ENCODE data around the gene ROGDI.

The ROGDI gene

GRCh38 chr16:4765511-4766474, 36.6 kb downstream of the ROGDI start:
- no peak for DNase-seq (ENCODE audit: low spot score)

GRCh38 chr16:4763791-4764190, 38.6 kb downstream of the ROGDI start:
- DNase-seq (ENCODE audit: low spot score) = no peak

- DNase-seq (ENCODE audit: low spot score) = no peak
Observed at GRCh38 chr16:4762205-4762604, 40.2 kb downstream of the ROGDI start.

DNA sequence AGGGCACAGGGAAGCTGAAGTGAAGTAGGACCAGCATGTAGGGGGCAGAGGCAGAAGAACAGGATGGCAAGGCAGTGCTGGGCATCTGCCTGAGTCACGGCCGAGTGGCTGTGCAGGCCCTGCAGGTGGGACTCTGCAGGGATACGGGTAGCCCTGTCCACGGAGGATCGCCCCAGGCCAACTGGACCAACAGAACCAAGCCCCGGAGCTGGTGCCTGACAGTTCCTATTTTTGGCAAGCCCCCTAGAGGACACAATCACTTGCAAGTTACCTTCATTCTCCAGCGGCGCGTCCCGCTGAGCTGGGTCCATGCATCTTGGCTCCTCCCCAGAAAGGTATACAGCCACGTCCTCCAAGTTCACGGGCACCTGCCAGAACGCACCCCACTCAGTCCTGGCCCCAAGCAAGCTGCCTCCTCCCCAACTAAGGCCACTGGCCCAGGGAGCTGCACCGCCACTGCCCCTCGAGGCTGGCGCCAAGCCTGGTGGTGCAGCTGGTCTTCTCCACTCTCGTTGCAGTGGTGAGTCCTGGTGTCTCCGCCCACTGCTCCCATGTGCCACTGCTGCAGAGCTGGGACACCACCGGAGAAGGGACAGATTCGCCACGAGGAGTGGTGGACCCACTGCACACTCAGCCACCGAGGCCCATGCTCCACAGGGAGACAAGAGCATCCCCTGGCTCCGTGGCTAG, 42.1 kb downstream of the ROGDI start:
- no peak for DNase-seq (ENCODE audit: low spot score)

GRCh38 chr16:4755687-4756086, 46.7 kb downstream of the ROGDI start:
- no peak for DNase-seq (ENCODE audit: low spot score)

GRCh38 chr16:4754865-4755264, 47.6 kb downstream of the ROGDI start:
- DNase-seq (ENCODE audit: low spot score) = no peak

GRCh38 chr16:4753227-4753626, 49.2 kb downstream of the ROGDI start:
- no peak for DNase-seq (ENCODE audit: low spot score)

DNA sequence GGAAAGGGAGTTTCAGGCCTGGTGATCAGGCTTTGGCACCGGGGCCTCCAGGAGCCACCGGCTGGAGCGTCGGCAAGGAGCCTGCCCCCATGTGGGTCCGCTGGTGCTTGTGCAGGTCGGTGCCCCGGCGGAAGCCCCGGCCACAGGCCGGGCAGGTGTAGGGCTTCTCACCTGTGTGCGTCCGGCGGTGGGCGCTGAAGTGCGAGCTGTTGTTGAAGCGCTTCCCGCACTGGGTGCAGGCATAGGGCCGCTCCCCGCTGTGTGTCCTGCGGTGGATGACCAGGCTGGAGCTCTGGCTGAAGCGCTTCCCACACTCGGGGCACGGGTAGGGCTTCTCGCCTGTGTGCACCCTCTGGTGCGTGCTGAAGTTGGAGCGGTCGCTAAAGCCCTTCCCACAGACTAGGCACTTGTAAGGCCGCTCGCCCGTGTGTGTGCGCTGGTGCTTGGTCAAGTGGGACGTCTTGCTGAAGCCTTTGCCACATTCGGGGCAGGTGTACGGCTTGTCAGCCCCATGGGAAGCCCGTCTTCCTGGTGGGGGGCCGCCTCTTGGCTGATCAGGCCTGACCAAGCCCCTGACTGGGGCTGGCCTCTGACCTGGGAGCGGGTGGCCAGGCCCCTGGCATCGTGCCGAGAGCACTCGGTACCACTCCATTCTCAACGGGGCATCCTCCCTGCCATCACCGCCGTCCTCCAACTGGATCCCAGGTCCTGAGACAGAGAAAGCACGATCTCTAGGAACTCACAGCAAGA, 49.9 kb downstream of the ROGDI start:
- no peak for DNase-seq (ENCODE audit: low spot score)

DNA sequence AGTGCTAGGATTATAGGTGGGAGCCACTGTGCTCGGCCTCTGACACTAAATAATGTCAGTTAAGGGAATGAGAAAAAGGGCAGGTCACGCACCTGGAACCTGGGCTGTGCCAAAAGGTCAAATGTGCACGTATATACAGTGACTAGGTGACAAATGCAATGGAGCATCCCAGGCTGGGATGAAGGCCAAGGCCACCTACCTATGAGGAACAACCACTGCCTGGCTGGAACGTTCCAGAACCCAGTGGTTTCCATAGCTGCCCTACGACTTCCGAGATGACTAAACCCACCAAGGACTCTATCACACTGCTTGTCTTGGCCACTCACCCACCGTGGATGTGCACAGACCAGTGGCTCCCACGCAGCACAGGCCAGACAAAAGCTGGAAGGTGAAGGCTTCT, 51.5 kb downstream of the ROGDI start:
- DNase-seq (ENCODE audit: low spot score) = no peak

DNA sequence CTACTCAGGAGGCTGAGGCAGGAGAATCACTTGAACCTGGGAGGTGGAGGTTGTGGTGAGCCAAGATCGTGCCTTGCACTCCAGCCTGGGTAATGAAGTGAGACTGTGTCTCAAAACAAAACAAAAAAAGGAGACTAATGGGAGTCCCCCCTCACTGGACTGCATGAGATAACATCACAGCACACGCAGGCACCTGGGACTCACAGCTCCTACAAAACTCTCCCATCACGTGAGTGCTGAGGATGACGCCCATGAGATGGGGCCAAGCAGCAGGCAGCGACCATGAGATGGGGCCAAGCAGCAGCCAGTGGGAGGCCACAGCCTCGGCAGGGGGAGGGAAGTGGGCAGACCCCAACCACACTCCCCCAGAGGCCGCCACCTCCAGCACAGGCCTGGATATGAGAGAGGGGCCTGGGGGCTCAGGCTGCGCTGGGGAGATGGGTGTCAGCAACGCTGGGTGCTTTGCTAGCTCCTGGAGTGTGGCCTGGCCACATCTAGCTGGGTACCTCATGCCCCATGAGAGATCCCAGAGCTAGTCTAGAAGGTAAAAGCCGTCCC, 52.7 kb downstream of the ROGDI start:
- DNase-seq (ENCODE audit: low spot score) = no peak

- DNase-seq (ENCODE audit: low spot score) = no peak
Observed at GRCh38 chr16:4748682-4749411, 53.6 kb downstream of the ROGDI start.

DNA sequence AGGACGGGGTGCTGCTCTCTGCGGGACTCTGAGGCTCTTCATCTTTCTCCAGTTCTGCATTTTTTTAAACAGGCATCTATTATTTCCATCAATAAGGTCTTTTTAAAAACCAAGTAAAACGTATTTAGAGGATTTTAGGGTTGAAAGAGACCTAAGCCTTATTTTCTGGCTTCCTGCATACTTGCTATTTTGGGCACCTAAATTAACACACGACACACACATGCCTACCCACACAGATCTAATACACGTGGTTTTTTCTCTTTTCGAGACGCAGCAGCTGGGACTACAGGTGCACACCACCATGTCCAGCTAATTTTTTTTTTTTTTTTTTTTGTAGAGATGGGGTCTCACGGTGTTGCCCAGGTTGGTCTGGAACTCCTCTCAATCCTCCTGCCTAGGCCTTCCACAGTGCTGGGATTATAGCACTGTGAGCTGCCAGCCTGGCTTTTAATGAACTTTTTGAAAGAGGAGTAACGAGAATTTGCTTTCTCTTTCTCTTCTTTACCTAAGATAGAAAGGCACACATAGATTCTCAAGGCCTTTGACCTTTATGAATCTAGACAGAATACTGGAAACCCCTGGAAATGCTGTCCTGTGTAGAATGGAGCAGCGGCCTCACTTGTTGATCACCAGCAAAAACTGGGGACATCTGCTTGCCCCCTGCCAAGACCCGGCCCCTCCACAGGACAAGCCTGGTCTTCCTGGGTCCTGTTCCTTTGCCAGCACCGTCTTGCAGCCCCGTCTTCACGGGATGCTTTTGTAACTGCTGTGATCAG, 54.3 kb downstream of the ROGDI start:
- no peak for DNase-seq (ENCODE audit: low spot score)

DNA sequence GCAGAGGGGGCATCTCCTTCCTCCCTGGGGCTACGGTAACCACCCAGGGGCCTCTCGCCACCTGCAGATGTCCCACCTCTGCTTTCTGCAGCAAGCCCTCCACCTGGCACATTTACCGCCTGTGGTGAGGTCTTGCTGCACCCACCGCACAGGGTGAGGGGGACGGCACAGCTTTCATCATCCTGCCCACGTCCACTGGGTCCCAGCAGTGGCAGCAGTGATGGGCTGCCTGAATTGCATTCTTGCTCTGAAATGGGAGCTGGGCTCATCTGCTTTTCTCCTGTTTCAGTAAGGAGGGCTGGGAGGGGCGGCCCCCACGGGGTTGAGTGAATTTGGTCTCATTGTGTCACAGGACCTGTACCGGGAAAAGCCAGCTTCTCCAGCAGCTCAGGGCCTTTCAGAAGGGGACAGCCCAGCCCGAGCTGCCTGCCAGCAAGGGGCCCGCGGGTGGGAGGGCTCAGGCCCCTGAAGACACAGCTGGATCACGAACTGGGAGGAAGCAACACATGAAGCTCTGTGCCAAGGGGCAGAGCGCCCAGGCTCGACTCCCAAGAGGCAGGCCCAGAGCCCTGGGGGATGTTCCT, 55.4 kb downstream of the ROGDI start:
- DNase-seq (ENCODE audit: low spot score) = no peak
